NK-92 (cell line): ENCODE data around the gene ANKRD35.
"Not testable (repeated sequence)": the region's sequence is repeated elsewhere in the genome, so short reads cannot be mapped to it uniquely, and the experiment has no call there.

Source experiments
- DNase-seq: peaks from one replicate; lab custom pipeline; 2025; ENCODE audit not compliant: unreplicated experiment; lab: John Stamatoyannopoulos, UW

The ANKRD35 gene, protein sequence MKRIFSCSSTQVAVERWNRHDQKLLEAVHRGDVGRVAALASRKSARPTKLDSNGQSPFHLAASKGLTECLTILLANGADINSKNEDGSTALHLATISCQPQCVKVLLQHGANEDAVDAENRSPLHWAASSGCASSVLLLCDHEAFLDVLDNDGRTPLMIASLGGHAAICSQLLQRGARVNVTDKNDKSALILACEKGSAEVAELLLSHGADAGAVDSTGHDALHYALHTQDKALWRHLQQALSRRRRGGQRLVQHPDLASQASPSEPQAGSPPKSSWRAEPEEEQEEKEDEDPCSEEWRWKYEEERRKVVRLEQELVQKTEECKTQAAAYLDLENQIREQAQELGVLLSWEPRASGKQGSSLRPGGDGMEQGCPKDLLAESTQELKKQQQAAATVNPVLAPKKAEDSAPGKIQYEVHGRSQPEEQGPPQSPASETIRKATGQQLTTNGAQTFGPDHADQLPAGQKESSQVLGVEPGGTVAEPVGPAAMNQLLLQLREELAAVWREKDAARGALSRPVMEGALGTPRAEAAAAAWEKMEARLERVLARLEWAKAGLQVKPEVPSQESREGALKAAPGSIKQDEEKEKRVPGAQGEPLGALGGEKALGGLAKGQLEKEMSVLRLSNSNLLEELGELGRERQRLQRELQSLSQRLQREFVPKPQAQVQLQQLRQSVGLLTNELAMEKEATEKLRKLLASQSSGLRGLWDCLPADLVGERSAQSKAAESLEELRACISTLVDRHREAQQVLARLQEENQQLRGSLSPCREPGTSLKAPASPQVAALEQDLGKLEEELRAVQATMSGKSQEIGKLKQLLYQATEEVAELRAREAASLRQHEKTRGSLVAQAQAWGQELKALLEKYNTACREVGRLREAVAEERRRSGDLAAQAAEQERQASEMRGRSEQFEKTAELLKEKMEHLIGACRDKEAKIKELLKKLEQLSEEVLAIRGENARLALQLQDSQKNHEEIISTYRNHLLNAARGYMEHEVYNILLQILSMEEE

DNA sequence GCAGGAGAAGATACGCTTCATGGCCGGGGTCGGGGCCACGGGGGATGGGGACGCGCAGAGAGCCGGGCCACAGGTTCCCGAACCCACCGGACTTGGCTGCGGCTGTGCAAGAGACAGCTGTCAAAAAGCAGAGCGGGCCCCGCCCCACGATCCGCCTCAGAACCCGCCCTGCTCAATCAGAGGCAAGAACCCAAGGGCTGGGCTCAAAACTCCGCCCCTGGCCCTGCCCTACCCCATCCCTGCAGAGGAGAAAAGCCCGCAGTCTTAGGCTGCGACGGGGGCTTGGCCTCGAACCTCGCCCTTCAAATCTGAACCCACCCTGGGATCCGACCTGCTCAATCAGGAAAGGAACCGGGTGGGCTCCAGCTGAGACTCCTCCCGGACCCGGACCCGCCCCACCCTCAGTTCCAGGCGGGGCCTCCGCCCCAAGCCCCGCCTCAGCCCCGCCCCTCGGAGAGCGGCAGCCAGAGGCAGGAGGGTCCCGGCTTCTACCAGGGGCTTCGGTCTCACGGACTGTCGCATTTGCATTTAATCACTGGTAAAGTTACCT lies at the start of gene ANKRD35:
Gene ANKRD35, minus strand, starts transcription at position 129 of the 550 bp plus-strand sequence. Its CDS starts 108 bp downstream, at position 21.
- DNase-seq, result peak; percentile 26

DNA sequence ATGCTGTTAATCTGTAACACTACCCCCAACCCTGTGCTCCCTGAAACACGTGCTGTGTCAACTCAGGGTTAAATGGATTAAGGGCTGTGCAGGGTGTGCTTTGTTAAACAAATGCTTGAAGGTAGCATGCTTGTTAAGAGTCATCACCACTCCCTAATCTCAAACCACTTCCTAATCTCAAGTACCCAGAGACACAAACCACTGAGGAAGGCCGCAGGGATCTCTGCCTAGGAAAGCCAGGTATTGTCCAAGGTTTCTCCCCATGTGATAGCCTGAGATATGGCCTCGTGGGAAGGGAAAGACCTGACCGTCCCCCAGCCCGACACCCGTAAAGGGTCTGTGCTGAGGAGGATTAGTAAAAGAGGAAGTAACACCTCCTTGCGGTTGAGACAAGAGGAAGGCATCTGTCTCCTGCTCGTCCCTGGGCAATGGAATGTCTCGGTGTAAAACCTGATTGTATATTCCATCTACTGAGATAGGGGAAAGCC lies 46.9 kb upstream of the ANKRD35 start:
- DNase-seq, result not testable (repeated sequence)

DNA sequence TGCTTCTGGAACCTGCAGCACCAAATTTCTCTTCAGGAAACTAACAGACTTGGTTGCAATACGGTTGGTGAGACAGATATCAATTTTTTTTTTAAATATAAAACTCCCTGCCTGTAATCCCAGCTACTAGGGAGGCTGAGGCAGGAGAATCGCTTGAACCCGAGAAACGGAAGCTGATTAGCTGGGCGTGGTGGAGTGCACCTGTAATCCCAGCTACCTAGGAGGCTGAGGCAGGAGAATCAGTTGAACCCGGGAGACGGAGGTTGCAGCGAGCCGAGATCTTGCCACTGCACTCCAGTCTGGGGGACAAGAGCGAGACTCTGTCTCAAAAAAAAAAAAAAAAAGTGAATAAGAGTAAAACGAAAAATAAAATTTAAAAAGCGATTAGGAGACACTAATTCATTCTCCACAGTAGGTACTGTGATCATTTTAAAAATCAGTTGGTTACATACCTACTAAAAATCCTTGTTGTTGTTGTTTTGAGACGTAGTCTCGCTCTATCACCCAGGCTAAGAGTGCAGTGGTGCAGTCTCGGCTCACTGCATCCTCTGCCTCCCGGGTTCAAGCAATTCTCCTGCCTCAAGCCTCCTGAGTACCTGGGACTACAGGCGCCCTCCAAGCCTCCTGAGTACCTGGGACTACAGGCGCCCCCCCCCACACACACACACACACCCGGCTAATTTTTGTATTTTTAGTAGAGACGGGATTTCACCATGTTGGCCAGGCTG lies 42.4 kb upstream of the ANKRD35 start:
- DNase-seq, result no peak

- DNase-seq, result peak; percentile 79
These were observed 41.6 kb upstream of the ANKRD35 start, which contains the start of gene RBM8A for GRCh38 chr1:145927063-145927886. TSS of gene RBM8A (minus strand) at chr1:145927484. CDS start at chr1:145927426, 58 bp downstream.

GRCh38 chr1:145926686-145927062 lies 41.0 kb upstream of the ANKRD35 start:
- DNase-seq, result no peak

DNA sequence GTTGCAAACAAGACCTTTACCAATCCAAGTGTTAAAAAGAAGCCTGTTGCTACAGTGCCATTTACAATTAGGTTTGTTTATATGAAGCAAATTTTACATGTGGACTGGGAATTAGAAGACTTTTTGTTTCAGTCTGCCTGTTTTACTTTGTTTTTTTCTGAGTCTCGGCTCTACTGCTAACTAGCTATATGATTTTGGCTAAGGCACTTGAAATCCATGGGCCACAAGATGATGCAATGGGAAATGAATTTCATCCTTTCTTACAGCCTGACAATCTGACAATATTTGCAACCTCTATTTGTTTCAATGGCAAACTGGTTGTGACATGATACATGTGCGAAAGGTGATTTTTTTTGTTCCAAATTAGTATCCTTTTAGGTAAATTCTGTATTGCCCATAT lies 36.6 kb upstream of the ANKRD35 start:
- DNase-seq, result no peak

- not testable (repeated sequence) for DNase-seq
These were observed 34.6 kb upstream of the ANKRD35 start for GRCh38 chr1:145920297-145920696.

DNA sequence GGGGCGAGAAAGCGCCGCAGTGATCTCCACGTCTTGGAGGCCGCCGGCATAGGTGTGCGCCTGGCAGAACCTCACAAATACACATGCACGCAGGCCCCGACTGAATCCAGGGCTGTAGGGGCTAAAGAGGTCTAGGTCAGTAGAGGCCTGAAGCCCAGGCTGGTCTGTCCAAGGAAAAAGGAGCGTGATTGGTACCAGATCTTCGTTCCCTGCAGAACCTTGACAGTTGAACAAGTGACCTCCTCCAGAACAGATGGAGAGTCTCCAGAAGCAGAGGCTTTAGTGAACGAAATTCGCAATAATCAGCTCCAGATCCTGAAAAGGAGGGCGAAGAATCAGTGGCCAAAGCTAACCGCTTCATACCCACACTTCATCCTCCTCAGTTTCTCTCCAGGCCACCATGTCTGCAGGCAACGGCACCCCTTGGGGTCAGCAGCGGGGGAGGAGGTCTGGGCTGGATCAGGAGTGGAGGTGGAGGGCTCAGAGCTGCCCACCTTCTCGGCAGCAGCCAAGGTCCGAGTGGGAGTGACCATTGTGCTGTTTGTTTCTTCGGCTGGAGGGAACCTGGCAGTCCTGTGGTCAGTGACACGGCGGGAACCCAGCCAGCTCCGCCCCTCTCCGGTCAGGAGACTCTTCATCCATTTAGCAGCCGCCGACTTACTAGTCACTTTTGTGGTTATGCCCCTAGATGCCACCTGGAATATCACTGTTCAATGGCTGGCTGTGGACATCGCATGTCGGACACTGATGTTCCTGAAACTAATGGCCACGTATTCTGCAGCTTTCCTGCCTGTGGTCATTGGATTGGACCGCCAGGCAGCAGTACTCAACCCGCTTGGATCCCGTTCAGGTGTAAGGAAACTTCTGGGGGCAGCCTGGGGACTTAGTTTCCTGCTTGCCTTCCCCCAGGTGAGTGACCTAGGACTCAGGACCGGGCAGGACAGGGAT lies 33.6 kb upstream of the ANKRD35 start:
- DNase-seq, result no peak

GRCh38 chr1:145918144-145918991 lies 32.7 kb upstream of the ANKRD35 start, which contains the start of gene PEX11B:
TSS of gene PEX11B (minus strand) at chr1:145918717. CDS start at chr1:145918688, 29 bp downstream.
- DNase-seq, result peak; percentile 49

DNA sequence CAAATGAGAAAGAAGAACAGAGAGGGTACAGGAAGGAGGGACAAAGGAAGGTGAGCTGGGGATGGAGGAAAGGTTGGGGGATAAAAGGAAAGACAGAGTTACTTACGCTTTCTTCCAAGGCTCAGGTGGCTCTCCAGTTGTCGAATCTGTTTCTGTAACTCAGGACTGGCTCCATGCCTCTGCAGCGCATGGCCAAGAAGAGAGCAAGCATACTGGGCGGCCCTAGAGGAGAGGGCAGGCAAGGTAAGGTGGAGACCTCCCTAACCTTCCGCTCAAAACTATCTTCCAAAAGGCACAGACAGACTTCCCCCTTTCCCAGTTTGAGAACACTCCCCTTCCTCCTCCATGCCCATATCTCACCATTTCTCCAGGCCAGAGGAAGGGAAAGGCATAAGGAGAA lies 31.9 kb upstream of the ANKRD35 start:
- no peak for DNase-seq

GRCh38 chr1:145916745-145917144 lies 31.1 kb upstream of the ANKRD35 start:
- DNase-seq, result no peak

- no peak for DNase-seq
These were observed 26.5 kb upstream of the ANKRD35 start for GRCh38 chr1:145912128-145912641.

GRCh38 chr1:145908653-145909052 lies 23.0 kb upstream of the ANKRD35 start:
- no peak for DNase-seq

DNA sequence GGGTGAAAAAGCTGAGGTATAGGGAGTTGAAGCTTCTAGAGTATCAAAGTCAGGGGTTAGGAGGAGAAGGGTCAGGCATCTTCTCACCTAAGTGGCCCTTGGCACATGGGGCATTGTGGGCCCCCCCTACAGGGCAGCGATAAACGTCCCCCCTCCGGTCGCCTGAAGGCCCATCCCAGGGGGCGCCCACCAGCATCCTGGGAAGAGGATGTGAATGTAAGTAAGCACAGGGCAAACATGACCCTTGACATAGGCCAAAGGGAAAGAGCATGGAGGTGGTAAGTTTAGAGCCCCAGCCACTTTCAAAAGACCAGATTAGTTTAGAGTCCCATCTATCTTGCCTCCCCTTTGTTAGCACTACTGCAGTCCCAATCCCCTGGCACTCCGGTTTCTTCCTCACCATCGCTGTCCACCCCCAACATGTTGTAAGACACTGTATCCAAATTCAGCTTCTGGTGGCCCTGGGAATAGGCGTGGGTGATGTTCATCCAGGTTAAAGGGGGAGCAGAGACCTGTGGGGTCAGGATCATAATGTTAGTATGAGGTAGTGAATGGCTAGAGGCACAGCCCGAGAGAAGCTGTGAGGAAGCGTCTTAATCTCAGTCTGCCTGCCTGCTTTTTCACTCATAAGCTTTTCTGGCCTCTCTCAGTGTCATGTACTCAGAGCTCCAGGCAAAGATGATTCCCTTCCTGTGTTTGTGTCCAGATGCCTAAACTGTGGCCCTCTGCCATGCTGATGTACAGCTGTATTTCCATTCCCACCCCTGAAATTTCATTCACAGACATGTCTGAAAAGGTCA lies 21.5 kb upstream of the ANKRD35 start:
- no peak for DNase-seq

DNA sequence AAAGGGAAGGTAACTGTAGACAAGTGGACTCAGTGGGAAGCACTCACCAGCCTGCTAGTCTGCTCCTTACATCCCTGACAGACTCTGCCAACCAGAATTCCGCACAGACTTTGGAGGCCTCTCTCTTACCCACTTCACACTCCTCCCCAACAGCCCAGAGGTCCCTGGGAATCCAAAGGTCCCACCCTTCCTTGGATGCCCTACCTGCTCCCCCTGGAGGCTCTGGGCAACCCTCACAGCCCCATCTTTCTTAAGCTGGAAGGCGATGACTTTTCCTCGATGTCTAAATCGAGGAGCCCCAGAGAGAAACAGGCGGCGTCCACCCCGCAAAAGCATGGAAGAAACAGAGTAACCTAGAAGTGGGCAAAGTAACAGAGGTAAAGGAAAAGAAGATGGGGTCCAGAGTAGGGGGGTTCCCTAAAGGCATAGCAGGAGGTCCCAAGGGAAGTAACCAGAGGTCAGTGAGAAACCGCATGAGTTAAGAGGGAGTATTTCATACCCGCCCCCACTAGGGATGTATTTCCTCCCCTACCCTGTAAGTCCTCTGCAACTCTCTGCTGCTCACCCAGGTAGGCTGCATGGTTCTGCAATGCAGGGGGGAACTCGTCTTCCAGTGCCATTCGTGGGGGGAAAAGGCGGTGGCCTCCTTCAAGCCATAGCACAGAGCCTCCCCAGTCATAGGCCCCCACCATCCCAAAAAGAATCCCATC lies 15.8 kb upstream of the ANKRD35 start:
- no peak for DNase-seq

DNA sequence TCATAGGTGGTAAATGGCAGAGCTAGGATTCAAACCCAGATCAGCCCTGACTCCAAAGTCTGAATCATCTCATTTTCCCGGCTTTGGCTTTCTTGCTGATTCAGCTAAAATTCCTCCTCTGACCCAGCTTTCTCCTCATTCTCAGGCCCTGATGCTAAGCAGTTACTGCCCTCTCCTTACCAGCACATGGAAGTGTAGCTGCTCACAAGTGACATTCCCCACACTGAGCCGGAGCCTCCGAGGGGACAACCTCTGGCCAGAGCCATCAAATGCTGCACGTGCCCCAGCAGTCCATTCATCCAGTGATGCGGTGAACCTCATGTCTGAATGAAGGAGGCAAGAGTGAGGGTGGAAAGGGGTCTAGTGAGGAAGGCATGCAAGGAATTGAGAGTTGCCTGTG lies 13.1 kb upstream of the ANKRD35 start:
- DNase-seq, result no peak
